Measurements from ENCODE around the gene NPB. TPM values are rescaled to one million over a fixed set of nuclear protein-coding genes. Genes with fewer than 3 reads are reported as not detected.

Gene NPB
- total RNA-seq, 1 donor from 2014 or later = 4.7 TPM

GRCh38 chr17:81942167-81942553, 40.1 kb downstream of the NPB start:
- H3K4me1 ChIP-seq = peaks cover 12% of the 10 kb centered on the region
- DNase-seq (ENCODE audit: extremely low spot score in 2 of 2) = no peak
- no peaks in the 10 kb centered on the region for H3K9me3 ChIP-seq
- intact Hi-C loops (cut with DNase I) = no loop called here
- no peaks in the 10 kb centered on the region for H3K36me3 ChIP-seq
- no peak for TF ChIP-seq POLR2AphosphoS5 (IDR thresholded peaks at IDR 0.05; ENCODE audit: insufficient read depth in 1 of 2, low read depth in 1 of 2)
- TF ChIP-seq CTCF (IDR thresholded peaks at IDR 0.05) = no peak
- TF ChIP-seq POLR2A (IDR thresholded peaks at IDR 0.05) = no peak
- H3K27me3 ChIP-seq = peaks cover 4% of the 10 kb centered on the region
- no peak overlapping the region for H3K4me3 ChIP-seq
- H3K27ac ChIP-seq = no peak overlapping the region

GRCh38 chr17:81944858-81945257, 42.8 kb downstream of the NPB start:
- Histone ChIP-seq H3K4me1 (peaks cover 4% of the 10 kb centered on the region), H3K9me3 (no peaks in the 10 kb centered on the region), H3K4me3 (no peak overlapping the region), H3K36me3 (no peaks in the 10 kb centered on the region), H3K27me3 (peaks cover 4% of the 10 kb centered on the region), H3K27ac (no peak overlapping the region)
- no peak for DNase-seq (ENCODE audit: extremely low spot score in 2 of 2)
- intact Hi-C loops (cut with DNase I) = no loop called here
- TF ChIP-seq POLR2AphosphoS5 (IDR thresholded peaks at IDR 0.05; ENCODE audit: insufficient read depth in 1 of 2, low read depth in 1 of 2) (no peak), CTCF (IDR thresholded peaks at IDR 0.05) (no peak), POLR2A (IDR thresholded peaks at IDR 0.05) (no peak)

GRCh38 chr17:81947189-81947588, 45.2 kb downstream of the NPB start, which contains the start of gene MYADML2:
MYADML2 (minus strand) TSS chr17:81947233; CDS start chr17:81941741, 5,492 bp downstream.
- Histone ChIP-seq H3K36me3 (no peaks in the 10 kb centered on the region), H3K27me3 (no peaks in the 10 kb centered on the region), H3K4me3 (no peak within 1 kb of the TSS), H3K4me1 (no peaks in the 10 kb centered on the region), H3K9me3 (no peaks in the 10 kb centered on the region), H3K27ac (no peak within 1 kb of the TSS)
- intact Hi-C loops (cut with DNase I) = no loop called here
- DNase-seq (ENCODE audit: extremely low spot score in 2 of 2) = no peak
- TF ChIP-seq POLR2AphosphoS5 (IDR thresholded peaks at IDR 0.05; ENCODE audit: insufficient read depth in 1 of 2, low read depth in 1 of 2) = no peak
- no peak for TF ChIP-seq POLR2A (IDR thresholded peaks at IDR 0.05)
- no peak for TF ChIP-seq CTCF (IDR thresholded peaks at IDR 0.05)

- intact Hi-C loops (cut with DNase I) = no loop called here
Observed at GRCh38 chr17:81948635-81949378, 46.8 kb downstream of the NPB start.

More at GRCh38 chr17:81948635-81949378, 46.8 kb downstream of the NPB start:
- peak in 1 of 2 donors; percentile 77 for DNase-seq (ENCODE audit: extremely low spot score in 2 of 2)
- no peaks in the 10 kb centered on the region for H3K36me3 ChIP-seq
- no peak overlapping the region for H3K27ac ChIP-seq
- no peak for TF ChIP-seq CTCF (IDR thresholded peaks at IDR 0.05)
- no peak for TF ChIP-seq POLR2AphosphoS5 (IDR thresholded peaks at IDR 0.05; ENCODE audit: insufficient read depth in 1 of 2, low read depth in 1 of 2)
- no peak for TF ChIP-seq POLR2A (IDR thresholded peaks at IDR 0.05)
- H3K4me3 ChIP-seq = no peak overlapping the region
- no peaks in the 10 kb centered on the region for H3K4me1 ChIP-seq
- no peaks in the 10 kb centered on the region for H3K27me3 ChIP-seq
- H3K9me3 ChIP-seq = no peaks in the 10 kb centered on the region

All from vagina (tissue), 2 donors.